HG02884 (cell line): Measurements from ENCODE around the gene TRAM2.
A peak's percentile ranks its signal among the peaks of the same experiment; 100 is the strongest.

Experiments used
- ATAC-seq: cut with Tn5 transposase; IDR thresholded peaks from one replicate; pipeline ENCODE4 v1.9.1; 2021; ENCODE audit warnings: mild to moderate bottlenecking, moderate library complexity; ENCODE audit not compliant: unreplicated experiment

The TRAM2 gene

DNA sequence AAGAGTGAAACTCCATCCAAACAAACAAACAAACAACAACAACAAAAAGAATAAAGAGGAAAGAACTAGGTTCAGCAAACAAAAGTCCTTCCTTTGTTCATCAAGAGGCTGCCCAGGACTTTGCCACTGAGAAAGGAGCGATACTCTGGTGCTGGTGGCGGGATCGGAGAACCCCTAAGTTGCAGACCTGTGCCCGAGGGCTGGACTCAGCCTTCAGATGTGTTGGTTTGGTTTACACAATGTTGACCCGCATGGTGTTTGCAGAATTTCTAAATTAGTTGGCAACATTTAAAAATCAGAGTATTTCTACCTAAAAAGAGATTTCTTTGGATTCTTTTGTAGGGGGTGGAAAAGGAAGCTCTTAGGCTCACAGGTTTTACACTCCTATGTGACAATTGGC lies 42.5 kb downstream of the TRAM2 start:
- ATAC-seq: no peak

DNA sequence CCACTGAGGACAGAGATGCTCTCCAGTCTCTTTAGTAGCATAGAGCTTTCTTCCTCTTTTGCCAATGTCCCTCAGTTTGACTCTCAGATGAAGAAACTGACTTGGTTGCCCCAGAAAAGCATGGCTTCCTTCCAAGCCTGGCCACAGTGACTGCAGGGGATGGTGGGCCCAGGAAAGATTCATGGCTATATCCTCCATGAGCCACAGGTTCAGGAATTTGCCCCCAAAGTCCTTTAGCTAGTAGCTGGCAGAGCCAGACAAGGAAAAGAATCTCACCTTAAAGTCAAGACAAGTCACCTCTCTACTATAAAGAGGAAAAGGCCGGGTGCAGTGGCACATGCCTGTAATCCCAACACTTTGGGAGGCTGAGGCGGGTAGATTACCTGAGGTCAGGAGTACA lies 43.4 kb downstream of the TRAM2 start:
- ATAC-seq: no peak

DNA sequence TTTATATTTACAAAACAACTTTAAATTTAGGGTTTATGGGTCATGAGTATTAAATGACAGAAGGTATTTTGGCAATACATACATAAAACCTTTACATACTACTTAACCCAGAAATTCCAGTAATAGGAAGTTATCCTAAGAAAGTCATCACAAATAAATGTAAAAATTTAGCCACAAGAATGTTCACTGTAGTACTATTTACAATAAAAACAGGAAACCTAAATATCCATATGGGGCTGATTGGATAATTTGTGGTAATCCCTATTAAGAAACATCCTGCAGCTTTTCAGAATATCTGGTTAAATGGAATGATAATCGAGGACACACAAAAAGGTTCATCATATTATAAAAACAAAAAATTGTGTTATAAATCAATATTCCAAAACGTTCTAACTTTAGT lies 44.4 kb downstream of the TRAM2 start:
- ATAC-seq: no peak

DNA sequence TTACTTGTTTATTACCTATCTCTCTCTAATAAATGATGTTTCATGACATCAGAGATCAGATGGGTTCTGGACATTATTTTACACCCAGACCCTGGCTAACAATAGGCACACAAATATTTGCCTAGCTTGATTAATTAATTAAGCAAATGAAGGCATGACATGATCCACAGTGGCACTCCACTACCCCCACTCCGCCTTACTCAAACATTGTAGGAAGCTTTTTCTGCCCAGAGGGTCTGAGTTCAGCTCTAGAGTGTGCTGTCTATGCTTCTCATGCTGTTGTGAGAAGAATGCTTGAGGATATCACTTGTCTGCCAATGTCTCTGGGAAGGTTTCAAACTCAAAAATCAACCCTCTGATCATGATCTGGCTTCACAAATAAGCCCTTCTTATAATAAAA lies 45.0 kb downstream of the TRAM2 start:
- ATAC-seq: no peak

DNA sequence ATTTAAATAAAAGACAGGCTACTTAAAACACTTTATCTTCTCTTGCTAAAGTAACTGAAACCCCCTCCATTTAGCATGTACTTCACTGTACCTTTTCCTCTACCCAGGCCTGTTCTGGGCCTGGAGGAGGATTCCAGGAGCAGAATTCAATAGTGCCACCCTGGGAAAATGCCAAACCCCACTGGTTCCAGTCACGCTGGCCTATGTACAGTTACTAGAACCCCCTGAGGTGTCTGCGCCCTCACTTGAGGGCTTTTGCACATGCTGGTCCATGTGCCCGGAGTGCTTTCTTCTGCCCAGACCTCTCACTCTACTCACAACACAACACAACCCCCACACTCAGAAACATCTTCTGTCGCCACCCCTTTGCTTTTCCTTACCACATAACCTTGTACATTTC lies 45.5 kb downstream of the TRAM2 start:
- no peak for ATAC-seq

DNA sequence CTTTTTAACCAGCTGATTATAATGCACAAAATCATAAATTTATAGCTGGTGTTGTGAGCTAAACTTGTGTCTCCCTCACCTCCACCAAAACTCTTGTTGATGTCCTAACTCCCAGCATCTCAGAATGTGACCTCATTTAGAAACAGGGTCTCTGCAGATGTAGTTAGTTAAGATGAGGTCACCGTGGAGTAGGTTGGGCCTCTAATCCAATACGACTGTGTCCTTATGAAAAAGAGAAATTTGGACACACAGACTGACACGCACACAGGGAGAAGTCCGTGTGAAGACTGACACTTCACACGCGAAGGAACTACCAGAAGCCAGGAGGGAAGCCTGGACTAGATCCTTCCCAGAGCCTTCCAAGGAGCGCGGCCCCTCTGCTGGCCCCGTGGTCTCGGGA lies 46.5 kb downstream of the TRAM2 start:
- ATAC-seq: no peak

DNA sequence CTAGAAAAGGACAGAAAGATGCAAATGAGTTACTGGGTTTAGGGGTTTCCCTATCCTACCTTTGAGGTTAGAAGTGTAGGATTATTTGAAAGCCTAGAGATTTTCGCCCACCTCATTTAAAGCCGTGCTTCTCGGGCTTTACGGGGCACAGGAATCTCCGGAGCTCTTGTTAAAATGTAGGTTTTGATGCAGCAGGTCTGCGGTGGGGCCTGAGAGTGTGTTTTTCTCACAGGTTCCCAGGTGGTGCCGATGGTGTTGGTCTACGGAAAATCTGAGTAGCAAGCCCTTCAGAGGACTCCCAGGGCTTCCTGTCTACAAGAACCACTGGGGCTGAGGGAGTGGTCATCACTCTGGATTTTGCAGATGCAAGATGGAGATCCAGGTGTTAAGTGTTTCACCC lies 47.5 kb downstream of the TRAM2 start:
- peak; percentile 51 for ATAC-seq

DNA sequence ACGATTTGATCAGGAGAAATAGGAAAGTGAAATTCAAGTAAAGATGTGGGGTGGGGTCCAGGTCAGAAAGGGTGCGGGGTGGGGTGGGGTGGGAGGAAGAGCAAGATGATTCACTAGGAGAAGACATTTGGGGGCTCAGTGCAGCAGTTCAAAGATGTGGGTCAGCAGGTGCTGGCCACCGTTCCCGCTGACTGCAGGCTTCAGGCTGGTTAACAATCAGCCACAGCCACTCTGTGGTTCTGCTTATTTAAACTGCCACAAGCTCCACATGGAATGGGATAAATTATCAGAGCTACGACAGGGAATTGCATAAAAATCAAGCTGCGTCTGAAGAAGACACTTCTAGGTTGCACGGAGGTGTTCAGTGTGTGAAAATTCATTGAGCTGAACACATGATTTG lies 49.4 kb downstream of the TRAM2 start:
- no peak for ATAC-seq

DNA sequence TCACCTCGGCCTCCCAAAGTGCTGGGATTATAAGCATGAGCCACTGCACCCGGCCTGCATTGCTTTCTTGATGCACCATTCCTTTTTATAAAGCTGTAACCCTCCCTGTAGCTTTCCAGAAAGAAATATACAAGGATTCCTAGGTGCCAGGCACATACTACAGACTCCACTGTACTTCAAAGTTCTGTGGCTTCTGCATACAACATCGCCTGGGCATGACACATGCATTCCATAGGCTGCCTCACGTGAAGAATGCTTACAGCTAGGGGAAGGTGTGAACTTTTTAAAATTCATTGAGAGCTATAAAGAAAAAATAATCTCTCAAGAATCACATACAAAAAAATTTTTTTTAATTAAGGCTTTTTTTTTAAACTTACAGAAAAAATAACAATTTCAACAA lies 50.2 kb downstream of the TRAM2 start:
- ATAC-seq: no peak

DNA sequence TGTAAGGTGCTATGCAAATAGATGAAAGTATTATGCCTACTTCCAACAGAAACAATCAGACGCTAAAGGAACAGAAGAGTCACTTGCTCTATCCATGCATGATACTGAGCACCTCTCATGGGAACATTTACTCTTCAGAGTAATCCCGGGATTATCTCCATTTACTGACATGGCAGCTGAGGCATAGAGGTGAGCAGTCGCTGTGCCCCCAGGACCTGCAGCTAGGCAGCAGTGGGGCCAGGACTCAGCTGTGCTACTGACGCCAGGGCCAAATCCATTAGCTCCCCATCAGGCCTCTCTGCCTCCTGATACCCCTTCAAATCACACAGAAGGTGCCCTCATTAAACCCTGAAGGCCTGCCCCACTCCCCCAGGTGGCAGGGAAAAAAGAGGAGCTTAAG lies 51.9 kb downstream of the TRAM2 start:
- ATAC-seq: no peak

DNA sequence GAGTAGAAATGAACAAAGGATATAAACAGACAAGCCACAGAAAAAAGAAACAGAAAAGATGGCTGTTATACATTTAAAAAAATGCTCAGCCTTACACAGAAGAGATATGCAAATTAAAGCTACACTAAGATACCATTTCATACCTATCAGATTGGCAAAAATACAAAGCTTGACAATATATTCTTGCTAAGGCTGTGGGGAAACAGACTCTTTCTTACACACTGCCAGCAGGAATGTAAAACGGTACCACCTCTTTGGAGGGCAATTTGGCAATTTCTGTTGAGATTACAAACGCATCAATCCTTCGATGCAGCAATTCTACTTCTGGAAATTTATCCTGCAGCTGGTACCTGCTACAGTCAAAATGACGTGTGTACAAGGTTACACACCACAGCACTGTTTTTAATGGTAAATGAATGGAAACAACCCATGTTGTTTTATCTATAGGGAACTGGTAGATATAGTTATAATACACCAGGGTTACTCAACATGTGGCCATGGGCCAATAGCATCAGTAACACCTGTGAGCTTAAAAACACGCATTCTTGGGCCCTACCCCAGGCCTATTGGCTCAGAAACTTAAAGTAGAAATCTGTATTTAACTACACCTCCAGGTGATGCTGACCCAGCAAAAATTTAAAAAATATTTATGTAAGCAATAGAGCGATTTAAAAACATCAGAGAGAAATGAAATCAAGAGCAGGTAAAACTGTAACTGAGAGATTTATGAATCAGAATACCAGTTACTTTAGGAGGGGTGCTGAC lies 53.3 kb downstream of the TRAM2 start:
- no peak for ATAC-seq

DNA sequence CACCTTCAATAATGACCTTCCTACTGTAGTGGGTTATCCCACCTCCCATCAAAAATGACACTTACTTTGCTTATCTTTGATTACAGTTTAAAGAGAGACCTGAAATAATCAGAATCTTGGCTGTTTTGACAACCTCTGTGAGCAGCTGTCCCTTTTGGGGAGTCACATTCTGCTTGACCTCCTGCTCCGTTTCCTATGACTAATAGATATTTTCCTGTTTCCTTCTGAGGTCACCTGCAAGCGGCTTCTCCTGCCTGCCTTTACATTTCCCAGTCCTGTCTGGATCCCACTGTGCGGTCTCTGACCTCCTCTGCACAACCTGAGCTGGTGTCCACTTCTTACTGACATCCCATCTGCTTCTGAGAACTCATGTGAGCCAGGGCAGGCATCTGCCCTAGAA lies 54.2 kb downstream of the TRAM2 start:
- no peak for ATAC-seq

DNA sequence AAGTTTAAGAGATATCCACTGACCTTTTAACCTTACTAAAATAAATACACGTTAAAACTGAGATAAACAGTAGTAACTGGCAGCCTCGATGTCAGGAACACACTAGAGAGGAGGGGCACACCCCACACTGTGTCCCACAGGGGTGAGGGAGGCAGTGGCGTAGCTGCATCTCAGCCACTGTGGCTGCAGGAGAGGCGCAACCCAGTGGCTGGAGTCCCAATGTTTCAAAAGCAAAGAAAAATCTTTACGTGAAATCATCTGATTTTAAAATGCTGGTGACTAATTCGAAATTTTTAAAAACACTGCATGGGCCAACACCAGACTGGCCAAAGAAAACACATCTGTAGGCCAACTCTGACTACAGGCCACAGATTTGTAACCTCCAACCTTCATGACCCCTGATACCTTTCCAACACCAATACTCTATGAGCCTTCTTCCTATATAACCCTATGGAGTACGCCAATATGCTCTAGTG lies 54.7 kb downstream of the TRAM2 start:
- no peak for ATAC-seq

DNA sequence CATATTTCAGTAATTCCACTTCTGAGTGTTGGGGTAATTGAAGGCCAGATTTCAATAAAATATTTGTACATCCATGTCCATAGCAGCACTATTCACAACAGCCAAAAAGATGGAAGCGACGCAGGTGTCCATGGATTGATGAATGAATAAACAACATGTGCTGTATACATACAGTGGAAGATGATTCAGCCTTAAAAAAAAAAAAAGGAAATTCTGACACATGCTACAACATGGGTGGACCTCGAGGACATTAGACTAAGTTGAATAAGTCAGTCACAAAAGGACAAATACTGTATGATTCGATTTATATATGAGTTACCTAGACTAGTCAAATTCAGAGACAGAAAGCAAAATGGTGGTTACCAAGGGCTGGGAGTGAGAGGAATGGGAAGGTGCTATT lies 57.2 kb downstream of the TRAM2 start:
- ATAC-seq: no peak

DNA sequence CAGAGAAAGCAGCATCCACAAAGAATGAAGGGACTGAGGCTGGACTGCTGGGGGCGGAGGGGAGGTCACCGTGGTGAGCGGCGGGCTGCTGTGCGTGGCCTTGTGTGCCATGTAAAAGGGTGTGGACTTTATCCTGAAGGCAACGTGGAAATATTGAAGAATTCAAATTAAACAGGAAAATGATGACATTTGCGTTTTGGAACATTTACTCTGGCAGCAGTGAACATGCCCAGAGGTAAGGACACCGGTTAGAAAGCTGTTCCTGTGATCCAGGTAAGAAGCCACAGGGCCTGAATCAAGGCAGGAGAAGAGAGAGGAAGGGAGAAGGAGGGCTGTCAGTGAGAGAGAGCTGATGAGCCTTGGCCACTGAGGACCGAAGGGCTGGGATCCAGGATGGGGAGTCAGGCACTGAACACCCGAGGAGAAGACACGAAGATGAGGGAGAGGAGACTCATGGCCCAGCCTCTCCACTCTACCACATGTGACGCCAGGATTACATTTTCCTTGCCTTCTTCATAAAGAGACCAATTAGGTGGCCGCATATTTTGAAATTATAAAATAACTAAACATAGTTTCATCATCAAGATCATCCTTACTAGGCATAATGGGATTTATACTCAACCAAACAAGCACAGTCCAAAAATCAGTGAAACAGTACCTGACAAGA lies 58.4 kb downstream of the TRAM2 start:
- no peak for ATAC-seq

DNA sequence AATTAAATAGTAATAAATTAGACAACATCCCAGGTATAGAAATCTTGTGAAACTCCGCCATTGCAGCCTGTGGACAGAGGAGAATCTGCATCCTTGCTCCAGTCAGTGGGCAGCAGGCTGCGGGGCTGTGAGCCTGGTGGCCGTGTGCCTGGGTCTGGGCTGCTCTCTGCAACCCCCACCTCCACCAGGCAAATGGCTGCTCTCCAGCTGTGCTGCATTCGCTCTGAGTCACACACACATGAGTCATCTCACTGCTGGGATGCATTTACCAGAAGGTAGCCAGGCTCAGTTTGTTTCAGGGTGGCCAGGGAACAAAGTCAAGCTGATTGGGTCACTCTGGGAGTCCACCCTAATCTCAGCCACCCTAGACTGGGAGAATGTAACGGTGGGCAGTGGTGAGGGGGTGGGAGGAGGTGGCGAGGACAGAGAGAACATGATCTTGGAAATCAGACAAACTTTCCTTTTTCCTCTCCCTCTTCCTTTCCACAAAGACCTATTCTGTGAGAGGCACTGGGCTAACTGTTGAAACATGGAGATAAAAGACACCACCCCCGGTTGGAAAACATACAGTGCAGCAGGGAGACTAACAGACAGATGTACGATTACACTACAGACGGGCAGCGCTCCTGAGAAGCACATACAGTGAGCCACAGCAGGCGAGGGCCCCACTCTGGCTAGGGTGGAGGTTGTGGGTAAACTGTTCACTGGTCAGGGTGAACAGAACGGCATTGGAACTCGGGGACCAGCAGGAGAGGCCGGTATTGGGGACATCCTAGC lies 59.2 kb downstream of the TRAM2 start:
- ATAC-seq: peak; percentile 96

DNA sequence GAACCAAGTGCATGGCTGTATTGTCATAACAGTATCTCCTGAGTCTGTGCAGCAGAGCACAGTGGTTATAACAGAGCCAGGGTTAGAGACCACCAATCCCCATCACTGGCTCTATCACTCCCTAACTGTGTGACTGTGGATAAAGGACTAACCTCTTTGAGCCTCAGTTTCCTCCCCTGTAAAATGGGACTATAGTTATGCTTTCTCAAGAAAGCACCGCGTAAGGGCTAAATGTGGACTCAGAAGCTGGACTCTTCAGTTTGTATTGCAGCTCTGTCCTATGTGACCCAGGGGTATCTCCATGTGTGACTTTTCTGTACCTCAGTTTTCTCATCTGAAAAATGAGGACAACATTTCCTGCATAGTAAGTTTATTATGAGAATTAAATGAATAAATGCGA lies 59.9 kb downstream of the TRAM2 start:
- no peak for ATAC-seq

DNA sequence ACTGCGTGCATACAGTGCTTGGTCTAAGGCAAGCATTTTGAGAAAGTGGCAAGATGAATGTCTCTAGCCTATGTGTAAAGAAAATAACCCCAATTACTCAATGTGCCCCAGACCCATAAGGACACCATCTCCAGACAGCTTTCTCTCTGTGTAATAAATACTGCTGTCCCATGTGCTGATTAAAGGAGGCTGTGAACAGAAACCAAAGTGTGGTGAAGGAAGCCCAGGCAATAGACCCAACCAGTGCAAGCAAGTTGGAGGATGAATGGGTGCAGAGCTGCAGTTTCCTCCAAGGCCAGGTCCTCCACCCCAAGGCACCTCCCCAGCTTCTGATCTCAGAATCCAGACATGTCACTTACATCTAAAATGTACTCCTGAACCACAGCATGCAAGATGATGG lies 60.6 kb downstream of the TRAM2 start:
- no peak for ATAC-seq

DNA sequence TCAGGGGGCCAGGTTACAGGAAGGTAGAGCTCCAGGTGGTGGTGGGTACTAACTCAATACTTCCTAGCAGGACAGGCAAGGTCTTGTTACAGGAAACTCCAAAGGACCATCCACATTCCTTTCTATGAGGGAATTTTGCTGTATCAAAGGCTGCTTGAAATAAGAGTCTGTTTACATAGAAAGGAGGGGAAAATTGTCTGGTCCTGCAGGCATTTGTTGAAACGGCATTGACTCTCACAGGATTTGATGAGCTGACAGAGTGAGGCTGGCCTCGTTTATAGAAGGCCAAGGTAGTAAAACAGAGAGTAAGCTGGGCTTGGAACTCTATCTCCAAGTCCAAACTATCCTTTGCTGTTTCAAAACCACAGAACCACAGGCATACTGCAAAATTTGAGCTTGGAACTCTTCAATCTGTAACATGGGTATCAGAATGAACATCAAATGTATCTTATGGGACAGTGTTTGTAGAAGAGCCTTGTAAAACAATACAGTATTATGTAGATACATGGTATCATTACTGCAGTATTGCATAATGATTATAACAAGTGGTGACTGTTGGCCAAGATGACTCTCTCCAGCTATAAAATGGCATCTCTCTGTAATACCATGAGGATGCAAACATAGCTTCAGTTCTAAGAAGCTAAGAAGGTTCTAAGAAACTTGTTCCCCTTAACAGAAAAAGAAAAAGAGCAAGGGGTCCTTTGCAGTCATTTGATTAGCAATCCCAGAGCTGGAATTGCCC lies 61.5 kb downstream of the TRAM2 start:
- ATAC-seq: no peak

DNA sequence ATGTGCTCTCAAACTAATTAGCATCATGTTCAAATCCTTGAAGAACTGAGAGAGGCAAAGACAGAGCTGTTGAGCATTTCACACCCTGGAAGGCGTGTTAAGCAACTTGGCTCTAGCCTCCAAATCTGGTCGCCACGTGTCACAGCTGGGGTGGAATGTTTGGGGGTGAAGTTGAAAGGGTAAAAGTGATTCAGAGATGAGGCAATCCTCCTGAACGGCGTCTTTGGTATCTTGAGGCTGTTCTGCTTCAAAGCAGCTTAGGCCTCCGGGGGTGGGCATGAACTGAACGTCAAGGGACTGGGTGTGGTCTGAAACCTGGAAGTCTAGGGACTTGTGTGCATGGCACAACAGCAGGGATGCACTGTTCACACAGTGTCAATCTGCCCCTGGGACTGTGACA lies 62.3 kb downstream of the TRAM2 start:
- no peak for ATAC-seq

DNA sequence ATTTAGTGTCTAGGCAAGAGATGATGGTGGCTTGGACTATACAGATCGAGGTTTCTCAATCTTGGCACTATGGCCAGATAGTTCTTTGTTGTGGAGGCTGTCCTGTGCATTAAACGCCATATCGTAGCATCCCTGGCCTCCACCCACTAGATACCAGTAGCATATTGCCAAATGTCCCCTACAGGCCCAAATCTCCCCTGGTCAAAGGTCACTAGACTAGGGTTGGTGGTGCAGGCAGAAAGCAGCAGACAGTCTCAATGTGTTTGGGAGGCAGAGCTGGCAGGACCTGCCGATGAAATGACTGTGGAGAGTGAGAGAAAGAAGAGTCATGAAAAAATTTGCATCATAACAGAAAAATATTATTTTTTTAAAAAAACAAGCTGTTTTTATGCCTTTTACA lies 63.0 kb downstream of the TRAM2 start:
- ATAC-seq: no peak
